Caco-2 (cell line): ENCODE results near the gene RAPGEF2. TPM values are rescaled to one million over a fixed set of nuclear protein-coding genes. Genes with fewer than 3 reads are reported as not detected.

Experiments used
- BruUV-seq: library from RNA; stranded (reverse); fragments of 400-500 nt; replicated peaks from 2 replicates; lab custom pipeline; 2021; lab: Mats Ljungman, UMichigan
- CTCF ChIA-PET: fragments of 300-600 bp; sonication (Branson Sonifier 250); formaldehyde crosslinking; loops from one replicate; lab custom pipeline; 2022; ENCODE audit warnings: antibody characterized with exemption; lab: Charles Lee
- POLR2A ChIA-PET: fragments of 300-600 bp; sonication (Branson Sonifier 250); formaldehyde crosslinking; loops from one replicate; lab custom pipeline; 2022; ENCODE audit warnings: antibody characterized with exemption; lab: Charles Lee
- DNase-seq, 2 experiments: peaks; one replicate each; pipeline versions ENCODE4 v3.0.0 to v3.0.0-alpha.2; 2020 to 2022
- H3K27me3 ChIP-seq: replicated peaks from 2 replicates; pipeline ENCODE4 v1.6.0; 2011; ENCODE audit warnings: low read length; ENCODE audit not compliant: control insufficient read depth, insufficient read depth
- H3K36me3 ChIP-seq: 2 replicates; pipeline ENCODE4 v1.5.1; 2011; ENCODE audit warnings: low read length; ENCODE audit not compliant: control insufficient read depth, insufficient read depth
- H3K4me1 ChIP-seq: fragments of 250-450 bp; sonication (Bioruptor Pico); 2 replicates; pipeline ENCODE4 v1.5.1; 2020; ENCODE audit warnings: mild to moderate bottlenecking
- H3K4me3 ChIP-seq: 2 replicates; pipeline ENCODE4 v1.5.1; 2011; ENCODE audit warnings: low read depth, mild to moderate bottlenecking, control low read depth, low read length
- H3K9me3 ChIP-seq: fragments of 250-450 bp; sonication (Bioruptor Pico); 2 replicates; pipeline ENCODE4 v1.5.1; 2020; ENCODE audit warnings: mild to moderate bottlenecking, moderate library complexity
- H3K27ac Mint-ChIP-seq: one replicate; pipeline ENCODE4 v1.8.0; 2022; ENCODE audit warnings: mixed read lengths; ENCODE audit not compliant: unreplicated experiment
- H3K27me3 Mint-ChIP-seq: one replicate; pipeline ENCODE4 v1.8.0; 2022; ENCODE audit warnings: mixed read lengths; ENCODE audit not compliant: insufficient read depth, unreplicated experiment
- H3K36me3 Mint-ChIP-seq: one replicate; pipeline ENCODE4 v1.8.0; 2022; ENCODE audit warnings: mild to moderate bottlenecking, mixed read lengths; ENCODE audit not compliant: insufficient read depth, unreplicated experiment
- H3K4me1 Mint-ChIP-seq: one replicate; pipeline ENCODE4 v1.8.0; 2022; ENCODE audit warnings: low read depth, mixed read lengths; ENCODE audit not compliant: unreplicated experiment
- H3K4me3 Mint-ChIP-seq: one replicate; pipeline ENCODE4 v1.8.0; 2022; ENCODE audit warnings: mild to moderate bottlenecking, moderate library complexity, mixed read lengths; ENCODE audit not compliant: unreplicated experiment
- H3K9me3 Mint-ChIP-seq: one replicate; pipeline ENCODE4 v1.8.0; 2022; ENCODE audit warnings: mixed read lengths; ENCODE audit not compliant: unreplicated experiment
- CTCF ChIP-seq, 2 experiments: fragments of 200-600 bp in 1 of 2; IDR thresholded peaks; 1 replicate in 1 of 2; 2 replicates in 1 of 2; pipeline versions ENCODE4 v1.5.1 to v1.8.0; 2011 to 2022; ENCODE audit warnings: antibody characterized with exemption in 1 of 2, control low read depth in 1 of 2, inconsistent platforms in 1 of 2, low read depth in 1 of 2, low read length in 1 of 2, mild to moderate bottlenecking in 1 of 2, moderate library complexity in 1 of 2; ENCODE audit not compliant: insufficient read depth in 1 of 2, severe bottlenecking in 1 of 2, unreplicated experiment in 1 of 2
- intact Hi-C: fragments of 100-400 bp; cut with micrococcal nuclease; formaldehyde crosslinking; loops from one replicate; pipeline ENCODE4 v1.10.0; 2022; ENCODE audit not compliant: unreplicated experiment
- total RNA-seq: library from RNA; stranded (reverse); gene quantifications from 2 replicates; pipeline ENCODE4 v1.2.3, GENCODE V29; 2022

RAPGEF2 gene
- total RNA-seq, 1 experiment from 2014 or later, result 67.6 TPM

- CTCF ChIA-PET, result no interaction called here
- no peak overlapping the region for H3K4me3 ChIP-seq
- intact Hi-C loops, result no loop called here
- H3K27me3 ChIP-seq, result no peaks in the 10 kb centered on the region
- no peaks in the 10 kb centered on the region for H3K9me3 ChIP-seq
- H3K4me1 ChIP-seq, result peaks cover 33% of the 10 kb centered on the region
- BruUV-seq, result no TSS peak
- H3K36me3 ChIP-seq, result no peaks in the 10 kb centered on the region
- no peak overlapping the region for H3K4me3 Mint-ChIP-seq
- H3K27ac Mint-ChIP-seq, result no peak overlapping the region
- H3K4me1 Mint-ChIP-seq, result peaks cover 42% of the 10 kb centered on the region
- H3K9me3 Mint-ChIP-seq, result no peaks in the 10 kb centered on the region
- H3K27me3 Mint-ChIP-seq, result no peaks in the 10 kb centered on the region
- DNase-seq, result no peak
- POLR2A ChIA-PET, result no interaction called here
- H3K36me3 Mint-ChIP-seq, result peaks cover 18% of the 10 kb centered on the region
- no peak for TF ChIP-seq CTCF (IDR thresholded peaks at IDR 0.05; ENCODE audit: insufficient read depth in 1 of 2, low read depth in 1 of 2, low read length in 1 of 2, severe bottlenecking in 1 of 2, unreplicated experiment in 1 of 2)
Observed at GRCh38 chr4:159148441-159148840, 45.6 kb downstream of the RAPGEF2 start.

GRCh38 chr4:159149666-159150065 lies 46.8 kb downstream of the RAPGEF2 start:
- H3K36me3 Mint-ChIP-seq, result peaks cover 12% of the 10 kb centered on the region
- no peak for TF ChIP-seq CTCF (IDR thresholded peaks at IDR 0.05; ENCODE audit: insufficient read depth in 1 of 2, low read depth in 1 of 2, low read length in 1 of 2, severe bottlenecking in 1 of 2, unreplicated experiment in 1 of 2)
- ChIA-PET POLR2A (no interaction called here), CTCF (no interaction called here)
- BruUV-seq, result no TSS peak
- Histone ChIP-seq H3K36me3 (no peaks in the 10 kb centered on the region), H3K27me3 (no peaks in the 10 kb centered on the region), H3K4me1 (peaks cover 43% of the 10 kb centered on the region), H3K9me3 (no peaks in the 10 kb centered on the region), H3K4me3 (no peak overlapping the region)
- H3K4me3 Mint-ChIP-seq, result no peak overlapping the region
- no peaks in the 10 kb centered on the region for H3K27me3 Mint-ChIP-seq
- intact Hi-C loops, result no loop called here
- H3K4me1 Mint-ChIP-seq, result peaks cover 39% of the 10 kb centered on the region
- no peak for DNase-seq
- peak overlapping the region; percentile 45 for H3K27ac Mint-ChIP-seq
- H3K9me3 Mint-ChIP-seq, result no peaks in the 10 kb centered on the region

- TF ChIP-seq CTCF (IDR thresholded peaks at IDR 0.05; ENCODE audit: insufficient read depth in 1 of 2, low read depth in 1 of 2, low read length in 1 of 2, severe bottlenecking in 1 of 2, unreplicated experiment in 1 of 2), result no peak
- intact Hi-C loops, result no loop called here
- Mint-ChIP-seq H3K4me1 (peaks cover 43% of the 10 kb centered on the region), H3K36me3 (peaks cover 12% of the 10 kb centered on the region), H3K4me3 (no peak overlapping the region), H3K9me3 (no peaks in the 10 kb centered on the region), H3K27me3 (no peaks in the 10 kb centered on the region), H3K27ac (no peak overlapping the region)
- H3K9me3 ChIP-seq, result no peaks in the 10 kb centered on the region
- peaks cover 43% of the 10 kb centered on the region for H3K4me1 ChIP-seq
- DNase-seq, result no peak
- no peaks in the 10 kb centered on the region for H3K36me3 ChIP-seq
- BruUV-seq, result no TSS peak
- CTCF ChIA-PET, result no interaction called here
- POLR2A ChIA-PET, result no interaction called here
- no peak overlapping the region for H3K4me3 ChIP-seq
- H3K27me3 ChIP-seq, result no peaks in the 10 kb centered on the region
Observed at GRCh38 chr4:159150396-159150795, 47.5 kb downstream of the RAPGEF2 start.
